SK-N-SH (cell line): ENCODE results near the gene SH3RF2. TPM values are rescaled to one million over a fixed set of nuclear protein-coding genes. Genes with fewer than 3 reads are reported as not detected.

Experiments used
- CTCF ChIA-PET: fragments of 300-600, 350-600 bp; formaldehyde crosslinking; extraction: SDS; loops from one replicate; lab custom pipeline; 2021; lab: Yijun Ruan, JAX
- POLR2A ChIA-PET: fragments of 350-600 bp; sonication (Branson Sonifier 250); formaldehyde crosslinking; extraction: SDS; loops from one replicate; lab custom pipeline; 2020; ENCODE audit warnings: antibody characterized with exemption, inconsistent platforms; lab: Yijun Ruan, JAX
- DNase-seq: peaks from one replicate; pipeline ENCODE4 v3.0.0; 2012
- H2AFZ ChIP-seq: fragments of 200-600 bp; sonication (generic); 2 replicates; pipeline ENCODE4 v1.8.1; 2016; ENCODE audit warnings: antibody characterized with exemption, mild to moderate bottlenecking, low read depth
- H3F3A ChIP-seq: fragments of 200-600 bp; sonication (generic); replicated peaks from 2 replicates; pipeline ENCODE3; 2016; ENCODE audit warnings: antibody characterized with exemption, mild to moderate bottlenecking; ENCODE audit not compliant: insufficient read depth
- H3K27ac ChIP-seq, 2 experiments: fragments of 200-500 bp in 1 of 2; fragments of 200-600 bp in 1 of 2; sonication (Bioruptor generic) in 1 of 2; sonication (generic), shearing (Covaris generic) in 1 of 2; 2 replicates each; pipeline versions ENCODE4 v1.5.1 to v1.6.1; 2014 to 2016; ENCODE audit warnings: low read depth in 2 of 2, inconsistent platforms in 1 of 2, low read length in 1 of 2, mild to moderate bottlenecking in 1 of 2, mixed read lengths in 1 of 2
- H3K27me3 ChIP-seq: fragments of 200-600 bp; sonication (generic), shearing (Covaris generic); 2 replicates; pipeline ENCODE4 v1.6.1; 2016; ENCODE audit warnings: mixed run types; ENCODE audit not compliant: insufficient read depth
- H3K36me3 ChIP-seq, 2 experiments: fragments of 200-500 bp in 1 of 2; fragments of 200-600 bp in 1 of 2; sonication (Bioruptor generic) in 1 of 2; sonication (generic) in 1 of 2; replicated peaks in 1 of 2; 2 replicates each; pipeline versions ENCODE3 to v1.5.1; 2014 to 2016; ENCODE audit warnings: low read length in 1 of 2, mild to moderate bottlenecking in 1 of 2; ENCODE audit not compliant: insufficient read depth in 2 of 2, control insufficient read depth in 1 of 2
- H3K4me1 ChIP-seq, 2 experiments: fragments of 200-500 bp in 1 of 2; fragments of 200-600 bp in 1 of 2; sonication (Bioruptor generic) in 1 of 2; sonication (generic), shearing (Covaris generic) in 1 of 2; 2 replicates each; pipeline versions ENCODE4 v1.5.1 to v1.6.1; 2014 to 2016; ENCODE audit warnings: low read depth in 1 of 2, low read length in 1 of 2, mixed run types in 1 of 2; ENCODE audit not compliant: insufficient read depth in 2 of 2, control insufficient read depth in 1 of 2
- H3K4me2 ChIP-seq: fragments of 200-600 bp; sonication (generic), shearing (Covaris generic); 2 replicates; pipeline ENCODE4 v1.6.1; 2017; ENCODE audit warnings: mixed run types
- H3K4me3 ChIP-seq, 2 experiments: fragments of 200-500 bp in 1 of 2; fragments of 200-600 bp in 1 of 2; sonication (Bioruptor generic) in 1 of 2; sonication (generic), shearing (Covaris generic) in 1 of 2; 2 replicates each; pipeline versions ENCODE4 v1.5.1 to v1.8.1; 2014 to 2016; ENCODE audit warnings: low read depth in 2 of 2, inconsistent platforms in 1 of 2, low read length in 1 of 2, mild to moderate bottlenecking in 1 of 2, mixed read lengths in 1 of 2, moderate library complexity in 1 of 2
- H3K79me2 ChIP-seq: fragments of 200-600 bp; sonication (generic); 2 replicates; pipeline ENCODE4 v1.8.1; 2017; ENCODE audit warnings: mild to moderate bottlenecking; ENCODE audit not compliant: insufficient read depth
- H3K9ac ChIP-seq: fragments of 200-600 bp; sonication (generic); 2 replicates; pipeline ENCODE4 v1.6.1; 2017; ENCODE audit warnings: mixed run types
- H3K9me2 ChIP-seq: fragments of 200-600 bp; sonication (generic); 2 replicates; pipeline ENCODE4 v1.6.1; 2017; ENCODE audit warnings: mixed run types
- H3K9me3 ChIP-seq: fragments of 200-600 bp; sonication (generic); 2 replicates; pipeline ENCODE4 v1.6.1; 2017; ENCODE audit warnings: mixed run types, mild to moderate bottlenecking, moderate library complexity
- H4K20me1 ChIP-seq: fragments of 200-600 bp; sonication (generic); 2 replicates; pipeline ENCODE4 v1.6.1; 2017; ENCODE audit warnings: mild to moderate bottlenecking, mixed run types; ENCODE audit not compliant: insufficient read depth
- ELF1 ChIP-seq: IDR thresholded peaks from 2 replicates; pipeline ENCODE4 v1.4.0; 2012
- EP300 ChIP-seq, 2 experiments: IDR thresholded peaks; 2 replicates each; pipeline versions ENCODE4 v1.4.0 to v1.6.1; 2012; ENCODE audit warnings: borderline replicate concordance in 1 of 2, low read depth in 1 of 2, low read length in 1 of 2
- EZH2phosphoT487 ChIP-seq: fragments of 200-600 bp; sonication (generic); IDR thresholded peaks from 2 replicates; pipeline ENCODE4 v1.6.1; 2017; ENCODE audit warnings: low read depth, mixed run types, mild to moderate bottlenecking, antibody characterized with exemption, moderate library complexity, borderline replicate concordance
- FOXJ3 ChIP-seq: sonication (generic); formaldehyde crosslinking; IDR thresholded peaks from 2 replicates; pipeline ENCODE4 v1.5.1; 2020; ENCODE audit warnings: mild to moderate bottlenecking, missing genetic modification reagents
- GATA2 ChIP-seq: sonication (generic); formaldehyde crosslinking; IDR thresholded peaks from 2 replicates; pipeline ENCODE4 v1.5.0; 2020; ENCODE audit warnings: mild to moderate bottlenecking, missing genetic modification reagents
- JUND ChIP-seq: IDR thresholded peaks from 2 replicates; pipeline ENCODE4 v1.4.0; 2012
- MAX ChIP-seq: IDR thresholded peaks from 2 replicates; pipeline ENCODE4 v1.4.0; 2012; ENCODE audit warnings: low read depth
- MEF2A ChIP-seq: IDR thresholded peaks from 2 replicates; pipeline ENCODE4 v1.4.0; 2012; ENCODE audit warnings: low read depth, borderline replicate concordance
- NFIC ChIP-seq: IDR thresholded peaks from 2 replicates; pipeline ENCODE4 v1.4.0; 2012; ENCODE audit warnings: borderline replicate concordance
- RAD21 ChIP-seq: IDR thresholded peaks from 2 replicates; pipeline ENCODE4 v1.6.1; 2012; ENCODE audit warnings: mild to moderate bottlenecking, low read length
- TCF12 ChIP-seq: IDR thresholded peaks from 2 replicates; pipeline ENCODE4 v1.4.0; 2012
- YY1 ChIP-seq: IDR thresholded peaks from 2 replicates; pipeline ENCODE4 v1.4.0; 2012; ENCODE audit warnings: low read depth, mild to moderate bottlenecking
- WGBS: methylation state at CpG from one replicate; pipeline ENCODE4 v1.1.6; 2017; ENCODE audit warnings: low lambda C conversion rate; 5-methylcytosine and 5-hydroxymethylcytosine counted together
- polyA plus RNA-seq, 3 experiments: library from polyadenylated mRNA; depleted of rRNA; stranded (reverse); fragments of >200 nt; gene quantifications; 2 replicates each; pipeline ENCODE4 v1.2.3, GENCODE V29; 2012
- TF ChIP-seq, protein P1 (sequence below): IDR thresholded peaks from 2 replicates; pipeline ENCODE4 v1.6.1; 2012; ENCODE audit warnings: mild to moderate bottlenecking, low read depth, low read length, moderate library complexity
- TF ChIP-seq, protein P2 (sequence below): fragments of 150-350 bp; IDR thresholded peaks from 2 replicates; pipeline ENCODE4 v1.6.1; 2017; ENCODE audit warnings: antibody characterized with exemption, low read length, low read depth, borderline replicate concordance

Gene SH3RF2
- polyA plus RNA-seq, 1 of the 3 experiments (the other 2 are of a cell fraction): 0.87 TPM

- 55% methylated on average over 2 of the region's 3 CpGs for WGBS
- H3K9ac ChIP-seq: no peak overlapping the region
- TF ChIP-seq, protein P1, sequence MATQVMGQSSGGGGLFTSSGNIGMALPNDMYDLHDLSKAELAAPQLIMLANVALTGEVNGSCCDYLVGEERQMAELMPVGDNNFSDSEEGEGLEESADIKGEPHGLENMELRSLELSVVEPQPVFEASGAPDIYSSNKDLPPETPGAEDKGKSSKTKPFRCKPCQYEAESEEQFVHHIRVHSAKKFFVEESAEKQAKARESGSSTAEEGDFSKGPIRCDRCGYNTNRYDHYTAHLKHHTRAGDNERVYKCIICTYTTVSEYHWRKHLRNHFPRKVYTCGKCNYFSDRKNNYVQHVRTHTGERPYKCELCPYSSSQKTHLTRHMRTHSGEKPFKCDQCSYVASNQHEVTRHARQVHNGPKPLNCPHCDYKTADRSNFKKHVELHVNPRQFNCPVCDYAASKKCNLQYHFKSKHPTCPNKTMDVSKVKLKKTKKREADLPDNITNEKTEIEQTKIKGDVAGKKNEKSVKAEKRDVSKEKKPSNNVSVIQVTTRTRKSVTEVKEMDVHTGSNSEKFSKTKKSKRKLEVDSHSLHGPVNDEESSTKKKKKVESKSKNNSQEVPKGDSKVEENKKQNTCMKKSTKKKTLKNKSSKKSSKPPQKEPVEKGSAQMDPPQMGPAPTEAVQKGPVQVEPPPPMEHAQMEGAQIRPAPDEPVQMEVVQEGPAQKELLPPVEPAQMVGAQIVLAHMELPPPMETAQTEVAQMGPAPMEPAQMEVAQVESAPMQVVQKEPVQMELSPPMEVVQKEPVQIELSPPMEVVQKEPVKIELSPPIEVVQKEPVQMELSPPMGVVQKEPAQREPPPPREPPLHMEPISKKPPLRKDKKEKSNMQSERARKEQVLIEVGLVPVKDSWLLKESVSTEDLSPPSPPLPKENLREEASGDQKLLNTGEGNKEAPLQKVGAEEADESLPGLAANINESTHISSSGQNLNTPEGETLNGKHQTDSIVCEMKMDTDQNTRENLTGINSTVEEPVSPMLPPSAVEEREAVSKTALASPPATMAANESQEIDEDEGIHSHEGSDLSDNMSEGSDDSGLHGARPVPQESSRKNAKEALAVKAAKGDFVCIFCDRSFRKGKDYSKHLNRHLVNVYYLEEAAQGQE: no peak
- TF ChIP-seq NFIC: no peak
- TF ChIP-seq EP300 (IDR thresholded peaks at IDR 0.05; ENCODE audit: borderline replicate concordance in 1 of 2, low read depth in 1 of 2, low read length in 1 of 2): no peak
- no peak for TF ChIP-seq EZH2phosphoT487
- no peak for TF ChIP-seq FOXJ3 (CRISPR knock-in tag)
- no peak for TF ChIP-seq RAD21
- no peak for TF ChIP-seq MAX
- TF ChIP-seq MEF2A: no peak
- TF ChIP-seq JUND: no peak
- TF ChIP-seq ELF1: no peak
- no peak for TF ChIP-seq YY1
- TF ChIP-seq, protein P2, sequence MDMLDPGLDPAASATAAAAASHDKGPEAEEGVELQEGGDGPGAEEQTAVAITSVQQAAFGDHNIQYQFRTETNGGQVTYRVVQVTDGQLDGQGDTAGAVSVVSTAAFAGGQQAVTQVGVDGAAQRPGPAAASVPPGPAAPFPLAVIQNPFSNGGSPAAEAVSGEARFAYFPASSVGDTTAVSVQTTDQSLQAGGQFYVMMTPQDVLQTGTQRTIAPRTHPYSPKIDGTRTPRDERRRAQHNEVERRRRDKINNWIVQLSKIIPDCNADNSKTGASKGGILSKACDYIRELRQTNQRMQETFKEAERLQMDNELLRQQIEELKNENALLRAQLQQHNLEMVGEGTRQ: no peak
- no peak for TF ChIP-seq TCF12
- TF ChIP-seq GATA2 (CRISPR knock-in tag): no peak
- H3K4me2 ChIP-seq: no peak overlapping the region
- H3K27me3 ChIP-seq: no peaks in the 10 kb centered on the region
- H3K4me1 ChIP-seq: peaks cover 0 to 9% of the 10 kb centered on the region in 2 experiments; a peak in 2 of 4 replicates
- H3K27ac ChIP-seq: no peak overlapping the region
- no peaks in the 10 kb centered on the region for H4K20me1 ChIP-seq
- no peak overlapping the region for H3K4me3 ChIP-seq
- H3K79me2 ChIP-seq: no peaks in the 10 kb centered on the region
- no peaks in the 10 kb centered on the region for H3K9me2 ChIP-seq
- ChIA-PET POLR2A (no interaction called here), CTCF (interaction anchor here (0.8 to 2.3 kb wide), 14 partner anchors 8 to 1836 kb away, joined by 3 to 18 read pairs (median 4); partner anchors contain the start of gene PLAC8L1)
- DNase-seq: no peak
- H3F3A ChIP-seq: no peaks in the 10 kb centered on the region
- no peaks in the 10 kb centered on the region for H3K36me3 ChIP-seq
- H2AFZ ChIP-seq: no peak overlapping the region
- H3K9me3 ChIP-seq: no peaks in the 10 kb centered on the region
Observed at GRCh38 chr5:146040527-146040926, 104.1 kb downstream of the SH3RF2 start.
